Measurements from ENCODE around the gene HNRNPA1.
"Not testable (repeated sequence)": the region's sequence is repeated elsewhere in the genome, so short reads cannot be mapped to it uniquely, and the experiment has no call there.

HNRNPA1 gene

GRCh38 chr12:54300225-54300731, 19.8 kb downstream of the HNRNPA1 start:
- DNase-seq: no peak

DNA sequence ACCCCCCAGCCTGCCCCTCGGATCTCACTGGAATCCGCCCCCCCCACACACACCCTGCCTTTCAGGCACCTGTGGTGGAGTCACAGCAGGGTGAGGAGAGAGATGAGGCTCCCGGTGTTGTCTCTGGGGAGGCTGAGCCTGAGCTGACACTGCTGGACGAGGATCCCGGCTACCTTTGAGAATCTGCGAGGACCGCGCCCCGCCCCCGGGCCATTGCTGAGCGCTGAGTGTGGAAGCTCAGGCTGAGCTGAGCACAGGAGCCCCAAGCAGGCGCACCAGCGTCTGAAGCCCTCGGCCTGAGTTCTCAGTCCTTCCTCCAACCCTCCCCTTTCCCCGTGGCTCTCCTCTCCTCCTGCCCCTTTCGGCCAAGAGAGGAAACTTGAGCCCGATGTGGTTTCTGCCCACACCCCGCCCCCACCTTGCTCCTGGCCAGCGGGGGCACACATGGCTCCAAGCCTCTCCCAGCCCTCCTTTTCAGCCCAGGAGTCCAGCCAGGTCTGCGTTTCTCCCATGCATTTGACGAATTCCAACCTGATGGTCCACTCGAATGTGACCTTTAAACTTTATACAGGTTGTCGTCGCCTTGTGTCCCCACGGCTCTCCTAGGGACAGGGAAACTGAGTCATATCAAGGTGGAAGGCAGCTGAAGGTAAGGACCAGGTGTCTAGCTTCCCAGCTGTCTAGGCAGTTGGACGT, 20.4 kb downstream of the HNRNPA1 start, which contains the start of gene NFE2:
NFE2 (minus strand) TSS at position 284 of the 696 bp plus-strand sequence. CDS start 5,767 bp downstream, outside the sequence.
- peak; percentile 54 for DNase-seq

- no peak for DNase-seq
Measured at GRCh38 chr12:54301428-54302048, 21.0 kb downstream of the HNRNPA1 start.

DNA sequence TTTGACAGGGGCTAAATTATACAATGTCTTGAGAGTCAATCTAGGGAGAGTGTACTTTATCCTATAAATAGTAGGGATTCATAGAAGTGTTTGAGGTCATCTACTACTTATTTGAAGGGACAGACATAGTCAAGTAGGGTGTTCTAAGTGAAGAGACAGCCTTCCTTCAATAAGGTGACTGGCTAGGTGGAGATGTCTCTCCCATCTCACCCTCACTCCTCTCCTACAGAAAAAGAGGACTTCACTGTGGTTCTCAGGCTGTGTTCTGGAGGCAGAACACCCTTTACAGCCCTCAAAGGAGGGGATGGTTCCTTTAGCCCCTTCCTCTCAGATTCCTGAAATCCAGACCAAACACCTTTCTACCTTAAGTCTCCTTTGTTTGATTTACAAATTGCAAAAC, 23.1 kb downstream of the HNRNPA1 start:
- no peak for DNase-seq

DNA sequence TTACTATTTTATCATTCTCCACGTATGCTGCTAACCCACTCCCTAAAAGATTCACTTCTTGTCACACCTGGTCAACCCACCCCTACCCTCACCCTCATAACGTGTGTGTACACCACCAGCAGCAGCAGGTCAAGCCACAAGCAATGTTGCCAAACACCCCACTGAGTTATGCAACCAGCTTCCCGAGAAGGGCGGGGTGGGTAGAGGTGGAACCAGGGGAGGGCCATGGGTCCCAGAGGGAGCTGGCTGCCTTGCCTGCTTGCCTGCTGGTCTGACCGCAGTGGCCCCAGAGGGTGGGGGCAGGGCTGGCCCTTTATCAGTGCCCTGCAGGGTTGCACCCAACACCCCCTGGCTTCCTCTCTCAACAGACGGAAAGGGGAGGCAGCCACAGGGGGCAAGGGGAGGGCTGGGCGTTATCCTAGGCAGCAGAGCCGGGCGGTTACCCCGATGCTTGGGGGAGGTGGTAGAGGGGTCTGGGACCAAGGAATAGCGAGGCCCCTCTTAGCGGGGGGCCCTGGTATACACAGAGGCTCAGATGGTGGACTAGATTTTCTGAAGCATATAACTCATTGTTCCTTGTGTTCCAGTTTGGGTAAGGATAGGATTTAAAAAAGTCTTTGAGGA, 23.8 kb downstream of the HNRNPA1 start:
- DNase-seq: no peak

DNA sequence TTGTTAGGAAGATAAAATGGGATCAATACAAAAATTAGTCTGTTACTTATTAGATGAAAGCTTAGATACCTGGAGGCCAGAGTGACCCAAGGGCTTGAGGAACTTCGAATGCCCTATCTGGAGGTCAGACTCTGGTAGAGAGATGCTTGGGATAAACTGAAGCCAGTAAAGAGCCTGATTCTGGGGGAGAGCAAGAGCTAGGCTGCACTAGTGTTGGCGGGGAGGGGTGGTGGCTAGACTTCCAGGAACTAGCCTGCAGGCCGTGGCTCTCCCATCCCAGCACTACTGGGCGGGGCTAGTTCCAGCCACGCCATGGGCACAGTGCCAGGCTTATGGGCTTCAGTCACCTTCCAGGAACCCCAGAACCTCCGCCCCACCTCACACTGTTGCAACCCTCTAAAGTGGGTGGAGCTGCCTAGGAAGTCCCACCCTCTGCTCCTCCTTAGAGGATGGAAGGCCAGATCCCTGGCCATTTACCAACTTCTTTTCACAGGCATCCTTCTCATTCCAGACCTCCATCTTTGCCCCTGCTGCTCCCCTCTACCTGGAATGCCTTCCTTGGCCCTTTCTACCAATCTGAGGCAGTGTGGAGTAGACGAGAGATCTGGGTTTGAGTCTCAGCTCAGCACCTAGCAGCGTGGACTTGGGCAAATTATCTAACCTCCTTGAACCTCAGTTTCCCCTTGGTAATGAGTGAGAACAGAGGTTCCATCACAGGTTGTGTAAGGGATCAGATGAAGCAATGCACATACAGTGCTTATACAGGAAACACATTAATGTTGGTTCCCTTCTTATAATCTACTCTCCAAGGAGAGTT, 26.6 kb downstream of the HNRNPA1 start:
- DNase-seq: no peak

DNA sequence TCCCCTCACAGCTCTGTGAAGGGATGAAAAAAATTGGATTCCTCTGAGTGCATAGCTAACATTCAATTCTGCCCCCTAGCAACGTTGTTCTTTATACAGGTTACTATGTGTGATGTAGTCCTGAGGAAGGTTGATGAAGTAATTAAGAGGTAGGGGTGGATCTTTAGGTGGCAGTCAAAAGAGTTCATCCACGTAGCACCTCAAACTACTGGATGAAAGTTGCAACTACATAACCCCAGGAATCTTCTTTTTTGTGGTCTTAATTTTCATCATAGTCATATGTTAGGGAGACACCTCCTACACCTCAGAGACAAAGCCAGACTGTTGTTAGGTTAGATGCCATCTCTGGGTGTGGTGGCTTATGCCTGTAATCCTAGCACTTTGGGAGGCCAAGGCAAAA, 30.5 kb downstream of the HNRNPA1 start:
- DNase-seq: no peak

- not testable (repeated sequence) for DNase-seq
Measured at GRCh38 chr12:54312309-54312708, 31.8 kb downstream of the HNRNPA1 start.

DNA sequence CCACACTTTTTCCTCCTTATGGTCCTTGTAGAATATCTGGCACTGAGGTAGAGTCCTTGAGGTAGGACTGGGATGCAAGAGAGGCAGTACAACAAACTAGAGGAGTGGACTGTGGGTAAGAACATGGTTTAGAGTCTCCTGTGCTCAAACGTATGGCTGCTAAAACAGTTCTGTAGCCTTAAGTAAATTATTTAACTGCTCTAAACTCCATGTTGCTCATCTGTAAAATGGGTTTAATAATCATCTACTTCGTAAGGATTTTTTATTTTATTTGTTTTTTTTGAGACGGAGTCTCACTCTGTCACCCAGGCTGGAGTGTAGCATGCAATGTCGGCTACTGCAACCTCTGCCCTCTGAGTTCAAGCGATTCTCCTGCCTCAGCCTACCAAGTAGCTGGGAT, 40.8 kb downstream of the HNRNPA1 start:
- no peak for DNase-seq

- DNase-seq: peak; percentile 99
Measured at GRCh38 chr12:54324617-54325441, 44.3 kb downstream of the HNRNPA1 start, which contains the start of gene COPZ1. Gene COPZ1 (plus strand): TSS chr12:54325131. CDS start chr12:54325164, 33 bp downstream.

DNA sequence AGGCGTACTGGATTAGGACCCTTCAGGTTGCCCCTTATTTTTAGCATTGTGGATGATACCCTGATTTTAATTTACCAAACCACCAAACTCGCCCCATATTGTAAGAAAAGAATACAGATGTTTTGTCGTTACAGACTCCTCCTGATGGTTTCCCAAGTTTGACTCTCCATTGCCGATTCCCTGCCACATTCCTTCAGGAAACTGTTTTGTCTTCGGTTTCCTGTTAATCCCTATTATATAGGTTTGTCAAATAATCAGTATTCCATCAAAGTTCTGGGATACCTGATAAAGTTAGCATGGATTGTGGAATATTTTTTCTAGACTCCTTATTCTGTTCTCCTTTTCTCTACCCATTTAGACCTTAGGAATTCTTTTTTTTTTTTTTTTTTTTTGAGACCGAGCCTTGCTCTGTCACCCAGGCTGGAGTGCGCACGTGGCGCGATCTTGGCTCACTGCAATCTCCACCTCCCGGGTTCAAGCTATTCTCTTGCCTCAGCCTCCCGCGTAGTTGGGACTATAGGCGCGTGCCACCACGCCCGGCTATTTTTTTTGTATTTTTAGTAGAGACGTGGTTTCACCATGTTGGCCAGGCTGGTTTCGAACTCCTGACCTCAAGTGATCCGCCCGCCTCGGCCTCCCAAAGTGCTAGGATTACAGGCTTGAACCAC, 45.0 kb downstream of the HNRNPA1 start:
- not testable (repeated sequence) for DNase-seq

DNA sequence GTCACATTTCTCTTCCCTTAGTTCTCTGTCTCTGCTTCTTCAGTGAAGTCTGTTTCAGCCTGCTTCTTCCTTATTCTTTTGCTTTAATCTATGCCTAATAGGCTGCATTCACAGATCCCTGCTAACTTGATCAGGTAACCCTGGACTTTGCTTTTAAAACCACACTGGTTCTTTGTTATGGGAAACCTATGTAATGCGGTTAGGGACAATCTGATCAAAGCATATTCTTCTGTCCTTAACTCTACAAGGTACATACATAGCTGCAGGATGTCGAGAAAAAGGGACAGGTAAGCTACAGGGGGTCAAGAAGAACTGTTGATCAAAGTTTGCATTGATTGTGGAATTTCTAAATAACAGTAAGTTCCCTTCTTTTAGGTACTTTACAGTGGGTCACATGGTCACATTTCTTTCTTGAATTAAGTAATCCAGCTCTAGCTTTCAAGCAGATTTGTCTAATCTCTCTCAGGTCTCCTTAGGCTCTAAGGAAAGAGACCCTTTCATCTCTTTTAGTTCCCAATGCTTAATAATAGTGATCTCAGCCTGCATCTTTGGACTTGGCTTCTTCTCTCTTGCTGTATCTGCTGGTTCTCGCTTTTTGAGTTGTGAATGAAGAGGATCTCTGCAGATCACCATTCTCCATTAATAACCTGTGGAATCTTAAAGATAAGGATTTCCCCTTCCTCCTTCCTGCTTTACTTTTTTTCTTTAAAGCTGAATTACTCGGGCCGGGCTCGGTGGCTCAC, 48.2 kb downstream of the HNRNPA1 start:
- no peak for DNase-seq

- no peak for DNase-seq
Measured at GRCh38 chr12:54329759-54330158, 49.2 kb downstream of the HNRNPA1 start.

DNA sequence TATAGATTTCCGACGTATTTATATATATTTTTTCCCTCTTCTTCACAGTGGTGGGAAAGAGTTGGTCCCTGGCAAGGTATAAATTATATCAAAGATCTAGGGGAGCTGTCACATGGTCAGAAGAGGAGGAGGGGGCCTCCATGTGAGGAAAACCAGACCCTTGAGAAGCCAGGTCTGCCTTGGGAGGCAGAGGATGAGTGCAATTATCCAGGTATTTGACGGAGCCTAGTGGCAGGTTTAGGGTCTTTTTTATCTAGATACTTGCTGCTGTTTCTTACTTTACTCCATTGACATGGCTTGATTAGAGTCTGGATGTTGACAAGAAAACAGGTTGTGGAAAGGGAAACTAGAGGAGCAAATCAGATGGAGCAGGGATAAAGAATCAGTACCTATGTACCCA, 49.9 kb downstream of the HNRNPA1 start:
- DNase-seq: no peak

- no peak for DNase-seq
Measured at GRCh38 chr12:54331461-54331860, 50.9 kb downstream of the HNRNPA1 start.

DNA sequence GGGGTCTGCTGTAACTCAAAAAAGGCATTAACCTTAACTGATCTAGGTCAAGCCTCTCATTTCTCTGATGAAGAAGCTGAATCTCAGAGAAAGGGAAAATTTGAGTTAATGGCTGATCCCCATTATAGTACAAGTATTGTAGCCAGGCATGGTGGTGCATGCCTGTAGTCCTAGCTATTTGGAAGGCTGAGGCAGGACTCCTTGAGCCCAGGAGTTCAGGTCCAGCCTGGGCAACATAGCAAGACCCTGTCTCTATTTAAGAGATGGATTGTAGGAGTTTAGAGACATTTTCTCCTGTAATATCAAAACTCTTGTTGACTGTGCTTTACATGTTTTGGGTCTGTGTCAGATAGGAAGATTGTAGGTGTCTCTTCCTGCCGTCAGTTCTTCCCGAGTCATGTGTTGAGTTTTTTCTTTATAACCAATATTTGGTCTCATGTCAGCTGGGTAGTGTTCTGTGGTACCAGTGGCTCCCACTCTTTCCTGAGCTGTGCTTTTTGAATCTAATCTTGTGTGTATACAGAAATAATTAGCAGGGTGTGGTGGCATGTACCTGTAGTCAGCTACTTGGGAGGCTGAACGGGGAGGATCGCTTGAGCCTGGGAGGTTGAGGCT, 53.0 kb downstream of the HNRNPA1 start:
- DNase-seq: no peak

All from COR-L47 (cell line).